H1 (cell line): ENCODE results near the gene MEF2C. TPM values are rescaled to one million over a fixed set of nuclear protein-coding genes. Genes with fewer than 3 reads are reported as not detected.

ENCODE experiments used
- CTCF ChIA-PET: fragments of 300-600 bp; sonication (Branson Sonifier 250); formaldehyde crosslinking; loops from one replicate; lab custom pipeline; 2021; ENCODE audit not compliant: partially characterized antibody; lab: Charles Lee
- POLR2A ChIA-PET: fragments of 300-600 bp; sonication (Branson Sonifier 250); formaldehyde crosslinking; loops from one replicate; lab custom pipeline; 2021; ENCODE audit warnings: inconsistent platforms; ENCODE audit not compliant: partially characterized antibody; lab: Charles Lee
- DNase-seq, 2 experiments: peaks; one replicate each; pipeline versions ENCODE4 v3.0.0 to v3.0.0-alpha.2; 2010 to 2022; ENCODE audit warnings: low spot score in 2 of 2, low read depth in 1 of 2, mixed read lengths in 1 of 2
- FAIRE-seq: peaks from 2 replicates; lab custom pipeline; 2011; peaks lifted over from hg19 to GRCh38; lab: Jason Lieb, UNC
- H2AFZ ChIP-seq: 2 replicates; pipeline ENCODE4 v1.8.1; 2012; ENCODE audit warnings: low read length, inconsistent platforms
- H2AK5ac ChIP-seq: 2 replicates; pipeline ENCODE4 v1.6.1; 2013; ENCODE audit warnings: low read depth, low read length
- H2BK120ac ChIP-seq: replicated peaks from 2 replicates; pipeline ENCODE3; 2013; ENCODE audit warnings: low read depth, low read length, inconsistent platforms
- H2BK12ac ChIP-seq: 2 replicates; pipeline ENCODE4 v1.6.1; 2013; ENCODE audit warnings: low read depth, low read length
- H2BK15ac ChIP-seq: 2 replicates; pipeline ENCODE4 v1.6.1; 2013; ENCODE audit warnings: low read length
- H2BK20ac ChIP-seq: 2 replicates; pipeline ENCODE4 v1.6.1; 2013; ENCODE audit warnings: low read length
- H2BK5ac ChIP-seq: 2 replicates; pipeline ENCODE4 v1.6.1; 2013; ENCODE audit warnings: low read depth, low read length
- H3K14ac ChIP-seq: 2 replicates; pipeline ENCODE4 v1.6.1; 2013; ENCODE audit warnings: inconsistent platforms; ENCODE audit not compliant: insufficient read length
- H3K18ac ChIP-seq: 2 replicates; pipeline ENCODE4 v1.6.1; 2013; ENCODE audit warnings: low read length; ENCODE audit errors: extremely low read depth
- H3K23ac ChIP-seq: 2 replicates; pipeline ENCODE4 v1.6.1; 2013; ENCODE audit warnings: inconsistent platforms; ENCODE audit not compliant: insufficient read length
- H3K23me2 ChIP-seq: 2 replicates; pipeline ENCODE4 v1.6.1; 2013; ENCODE audit warnings: low read depth, low read length
- H3K27ac ChIP-seq: 2 replicates; pipeline ENCODE4 v1.6.1; 2011; ENCODE audit warnings: low read depth, low read length, inconsistent platforms
- H3K27me3 ChIP-seq, 4 experiments: replicated peaks in 1 of 4; 1 replicate in 1 of 4; 2 replicates in 3 of 4; pipeline versions ENCODE4 v1.6.1 to v1.8.1; 2011 to 2013; ENCODE audit warnings: low read length in 3 of 4, mild to moderate bottlenecking in 3 of 4, inconsistent platforms in 2 of 4, mixed read lengths in 2 of 4, moderate library complexity in 1 of 4; ENCODE audit not compliant: control insufficient read depth in 3 of 4, insufficient read depth in 3 of 4; ENCODE audit errors: extremely low read depth in 1 of 4
- H3K36me3 ChIP-seq, 4 experiments: 2 replicates each; pipeline versions ENCODE4 v1.6.1 to v1.8.1; 2011 to 2013; ENCODE audit warnings: mild to moderate bottlenecking in 4 of 4, low read length in 3 of 4, moderate library complexity in 2 of 4, control low read depth in 1 of 4, inconsistent platforms in 1 of 4; ENCODE audit not compliant: insufficient read depth in 4 of 4, control insufficient read depth in 2 of 4
- H3K4ac ChIP-seq: replicated peaks from 2 replicates; pipeline ENCODE3; 2013; ENCODE audit warnings: low read length, low read depth, mixed read lengths, inconsistent platforms; ENCODE audit not compliant: insufficient read length
- H3K4me1 ChIP-seq, 4 experiments: replicated peaks in 1 of 4; 1 replicate in 1 of 4; 2 replicates in 3 of 4; pipeline versions ENCODE4 v1.6.1 to v1.8.1; 2011 to 2013; ENCODE audit warnings: low read length in 3 of 4, inconsistent platforms in 2 of 4, mixed read lengths in 1 of 4; ENCODE audit not compliant: insufficient read depth in 4 of 4, control insufficient read depth in 3 of 4
- H3K4me2 ChIP-seq, 2 experiments: 2 replicates each; pipeline versions ENCODE4 v1.6.1 to v1.8.1; 2011 to 2013; ENCODE audit warnings: low read depth in 2 of 2, low read length in 2 of 2, control low read depth in 1 of 2, inconsistent platforms in 1 of 2, mild to moderate bottlenecking in 1 of 2; ENCODE audit not compliant: insufficient read depth in 1 of 2
- H3K4me3 ChIP-seq, 4 experiments: fragments of 200-600, 300-600 bp in 1 of 4; sonication (generic), shearing (Covaris generic), sonication (Bioruptor Twin) in 1 of 4; 2 replicates each; pipeline versions ENCODE4 v1.5.1 to v1.8.1; 2011 to 2016; ENCODE audit warnings: low read length in 4 of 4, low read depth in 3 of 4, control low read depth in 2 of 4, inconsistent platforms in 2 of 4, mild to moderate bottlenecking in 2 of 4, mixed read lengths in 1 of 4, moderate library complexity in 1 of 4; ENCODE audit not compliant: insufficient read depth in 2 of 4; ENCODE audit errors: extremely low read depth in 1 of 4
- H3K56ac ChIP-seq: replicated peaks from 2 replicates; pipeline ENCODE3; 2013; ENCODE audit warnings: low read depth, mild to moderate bottlenecking, mixed read lengths, low read length, inconsistent platforms; ENCODE audit not compliant: insufficient read length
- H3K79me1 ChIP-seq: 2 replicates; pipeline ENCODE4 v1.6.1; 2013; ENCODE audit warnings: low read depth, low read length, control low read depth
- H3K79me2 ChIP-seq, 2 experiments: 2 replicates each; pipeline versions ENCODE4 v1.6.1 to v1.8.1; 2012 to 2013; ENCODE audit warnings: low read length in 2 of 2, mild to moderate bottlenecking in 2 of 2, inconsistent platforms in 1 of 2; ENCODE audit not compliant: insufficient read depth in 2 of 2, control insufficient read depth in 1 of 2
- H3K9ac ChIP-seq, 4 experiments: replicated peaks in 1 of 4; 1 replicate in 1 of 4; 2 replicates in 3 of 4; pipeline versions ENCODE4 v1.6.1 to v1.8.1; 2011 to 2013; ENCODE audit warnings: low read depth in 3 of 4, low read length in 3 of 4, control low read depth in 2 of 4, mild to moderate bottlenecking in 2 of 4, moderate library complexity in 2 of 4, inconsistent platforms in 1 of 4; ENCODE audit errors: extremely low read depth in 1 of 4
- H3K9me3 ChIP-seq, 2 experiments: 2 replicates each; pipeline versions ENCODE4 v1.6.1 to v1.8.1; 2012 to 2013; ENCODE audit warnings: mild to moderate bottlenecking in 2 of 2, moderate library complexity in 2 of 2, control low read depth in 1 of 2, inconsistent platforms in 1 of 2, low read depth in 1 of 2, low read length in 1 of 2, mixed read lengths in 1 of 2; ENCODE audit not compliant: insufficient read depth in 2 of 2
- H4K20me1 ChIP-seq, 2 experiments: replicated peaks in 1 of 2; 2 replicates each; pipeline versions ENCODE3 to v1.8.1; 2011 to 2013; ENCODE audit warnings: inconsistent platforms in 2 of 2, low read length in 2 of 2, mild to moderate bottlenecking in 1 of 2; ENCODE audit not compliant: insufficient read depth in 2 of 2, control insufficient read depth in 1 of 2
- H4K5ac ChIP-seq: 2 replicates; pipeline ENCODE4 v1.6.1; 2013; ENCODE audit warnings: low read length, low read depth, mixed read lengths, inconsistent platforms; ENCODE audit not compliant: insufficient read length
- H4K8ac ChIP-seq: 2 replicates; pipeline ENCODE4 v1.8.0; 2013; ENCODE audit warnings: mild to moderate bottlenecking, moderate library complexity, low read length, inconsistent platforms; ENCODE audit not compliant: insufficient read depth; ENCODE audit errors: extremely low read depth
- H4K91ac ChIP-seq: replicated peaks from 2 replicates; pipeline ENCODE3; 2013; ENCODE audit warnings: low read length, mixed read lengths, inconsistent platforms; ENCODE audit not compliant: insufficient read length
- BCL11A ChIP-seq, 2 experiments: IDR thresholded peaks; one replicate each; pipeline ENCODE4 v1.6.1; 2011; ENCODE audit warnings: low read depth in 2 of 2, low read length in 2 of 2, mild to moderate bottlenecking in 2 of 2
- BRCA1 ChIP-seq: IDR thresholded peaks from 2 replicates; pipeline ENCODE4 v1.6.1; 2012; ENCODE audit warnings: low read depth, low read length, improper control_type of control experiment
- CBX5 ChIP-seq: fragments of 300-800, 300-1000 bp; sonication (generic); IDR thresholded peaks from 2 replicates; pipeline ENCODE4 v1.7.1; 2016; ENCODE audit warnings: antibody characterized with exemption, low read length, low read depth
- CBX8 ChIP-seq: fragments of 300-800, 300-1000 bp; sonication (generic); IDR thresholded peaks from 2 replicates; pipeline ENCODE4 v1.7.1; 2016; ENCODE audit warnings: low read depth, low read length, borderline replicate concordance
- FOSL1 ChIP-seq: IDR thresholded peaks from 2 replicates; pipeline ENCODE4 v1.6.1; 2011; ENCODE audit warnings: mild to moderate bottlenecking, low read depth, low read length, moderate library complexity; ENCODE audit not compliant: insufficient read depth
- GABPA ChIP-seq: IDR thresholded peaks from 2 replicates; pipeline ENCODE4 v1.6.1; 2011; ENCODE audit warnings: mild to moderate bottlenecking, low read length, moderate library complexity, borderline replicate concordance; ENCODE audit not compliant: insufficient read depth
- GTF2F1 ChIP-seq: IDR thresholded peaks from 2 replicates; pipeline ENCODE4 v1.6.1; 2012; ENCODE audit warnings: low read depth, low read length, improper control_type of control experiment, borderline replicate concordance
- HDAC6 ChIP-seq: IDR thresholded peaks from one replicate; pipeline ENCODE4 v1.7.1; 2012; ENCODE audit warnings: low read depth, mild to moderate bottlenecking, inconsistent platforms, low read length, moderate library complexity
- KDM1A ChIP-seq: fragments of 200-600, 300-600 bp; sonication (generic); IDR thresholded peaks from 2 replicates; pipeline ENCODE4 v1.7.1; 2016; ENCODE audit warnings: mild to moderate bottlenecking, low read length, borderline replicate concordance
- POLR2A ChIP-seq, 2 experiments: IDR thresholded peaks; 1 replicate in 1 of 2; 2 replicates in 1 of 2; pipeline ENCODE4 v1.6.1; 2011; ENCODE audit warnings: low read depth in 2 of 2, low read length in 2 of 2, mild to moderate bottlenecking in 2 of 2; ENCODE audit errors: control extremely low read depth in 1 of 2
- SP1 ChIP-seq: IDR thresholded peaks from 2 replicates; pipeline ENCODE4 v1.6.1; 2011; ENCODE audit warnings: low read depth, low read length
- TAF1 ChIP-seq: IDR thresholded peaks from 2 replicates; pipeline ENCODE4 v1.6.1; 2011; ENCODE audit warnings: mild to moderate bottlenecking, low read depth, low read length
- TAF7 ChIP-seq: optimal IDR thresholded peaks from 2 replicates; pipeline ENCODE3; 2011; ENCODE audit warnings: low read depth, mild to moderate bottlenecking, inconsistent platforms, low read length, moderate library complexity, borderline replicate concordance
- TBP ChIP-seq: IDR thresholded peaks from 2 replicates; pipeline ENCODE4 v1.6.1; 2011; ENCODE audit warnings: low read depth, low read length, improper control_type of control experiment
- WGBS, 2 experiments: shearing (Covaris generic) in 1 of 2; methylation state at CpG; one replicate each; pipeline versions ENCODE4 v1.1.6 to v1.1.7; 2013 to 2015; ENCODE audit warnings: low lambda C conversion rate in 2 of 2, mixed read lengths in 2 of 2, inconsistent platforms in 1 of 2, low coverage in 1 of 2, missing lambda C conversion rate in 1 of 2; ENCODE audit not compliant: insufficient replicate concordance in 2 of 2, insufficient coverage in 1 of 2, insufficient read length in 1 of 2; ENCODE audit errors: extremely low coverage in 1 of 2, missing lambda C conversion rate in 1 of 2; 5-methylcytosine and 5-hydroxymethylcytosine counted together
- polyA plus RNA-seq, 7 experiments: library from polyadenylated mRNA; depleted of rRNA in 3 of 7; stranded (reverse) in 5 of 7; unstranded in 2 of 7; fragments of >200 nt in 5 of 7; fragments of 200-250 nt in 2 of 7; gene quantifications; 1 replicate in 5 of 7; 2 replicates in 1 of 7; 4 replicates in 1 of 7; pipeline versions ENCODE4 v1.2.1 to v1.2.3, GENCODE V29; 2011 to 2013; ENCODE audit warnings: missing spikeins in 2 of 7, mixed read lengths in 2 of 7
- total RNA-seq: library from RNA; stranded (reverse); fragmentation: NEBNext Ultra II Directional; extraction: Animal tissue kit (Norgen Biotek cat#: 25700); gene quantifications from 2 replicates; pipeline ENCODE4 v1.2.1, GENCODE V29; 2021

The MEF2C gene
- total and polyA plus RNA-seq, 2 of the 8 experiments (the other 6 are each of a cell fraction or from before 2014, with no cell fraction given) = 0.59 to 0.99 TPM

- no peak overlapping the region for H2BK120ac ChIP-seq
- H4K8ac ChIP-seq = no peak overlapping the region
- WGBS, 2 experiments = 79% methylated on average over 1 of the region's 1 CpG; no CpG with 5 or more reads in 1 of the 2 experiments
- no peak overlapping the region for H4K5ac ChIP-seq
- no peak overlapping the region for H2BK12ac ChIP-seq
- H2AFZ ChIP-seq = no peak overlapping the region
- DNase-seq (no peak), FAIRE-seq (no peak)
- no peak overlapping the region for H2BK15ac ChIP-seq
- no peak overlapping the region for H3K18ac ChIP-seq
- H3K14ac ChIP-seq = no peak overlapping the region
- no peak overlapping the region for H2BK20ac ChIP-seq
- H3K27me3 ChIP-seq = no peaks in the 10 kb centered on the region
- no peaks in the 10 kb centered on the region for H3K79me1 ChIP-seq
- H3K9me3 ChIP-seq = peaks cover 8 to 18% of the 10 kb centered on the region in 2 experiments
- H2BK5ac ChIP-seq = no peak overlapping the region
- POLR2A ChIA-PET = no interaction called here
- H3K23ac ChIP-seq = no peak overlapping the region
- no peak overlapping the region for H3K56ac ChIP-seq
- no peaks in the 10 kb centered on the region for H3K4me1 ChIP-seq
- H3K9ac ChIP-seq = no peak overlapping the region
- CTCF ChIA-PET = no interaction called here
- H2AK5ac ChIP-seq = no peak overlapping the region
- TF ChIP-seq SP1 = no peak
- no peak for TF ChIP-seq GABPA
- no peak for TF ChIP-seq BCL11A (IDR thresholded peaks at IDR 0.05; ENCODE audit: low read depth in 2 of 2, low read length in 2 of 2)
- no peak for TF ChIP-seq FOSL1
- TF ChIP-seq POLR2A (IDR thresholded peaks at IDR 0.05; ENCODE audit: control extremely low read depth in 1 of 2, low read depth in 2 of 2, low read length in 2 of 2) = no peak
- no peak for TF ChIP-seq CBX8
- no peak for TF ChIP-seq CBX5
- no peak for TF ChIP-seq TAF7
- TF ChIP-seq HDAC6 = no peak
- no peak for TF ChIP-seq TBP
- TF ChIP-seq GTF2F1 = no peak
- TF ChIP-seq KDM1A = no peak
- TF ChIP-seq TAF1 = no peak
- no peak for TF ChIP-seq BRCA1
- H3K4ac ChIP-seq = no peak overlapping the region
- no peaks in the 10 kb centered on the region for H4K20me1 ChIP-seq
- no peak overlapping the region for H3K4me2 ChIP-seq
- H3K23me2 ChIP-seq = no peaks in the 10 kb centered on the region
- H3K27ac ChIP-seq = no peak overlapping the region
- no peaks in the 10 kb centered on the region for H3K79me2 ChIP-seq
- H4K91ac ChIP-seq = no peak overlapping the region
- H3K36me3 ChIP-seq = no peaks in the 10 kb centered on the region
- H3K4me3 ChIP-seq = no peak overlapping the region
Observed at GRCh38 chr5:88858392-88858791, 24.6 kb downstream of the MEF2C start.
